Measurements from ENCODE around the gene ZFHX3. TPM values are rescaled to one million over a fixed set of nuclear protein-coding genes. Genes with fewer than 3 reads are reported as not detected.

ZFHX3 gene
- total RNA-seq, 6 experiments from 2014 or later: 7.1 to 9.4 (median 7.7) TPM

DNA sequence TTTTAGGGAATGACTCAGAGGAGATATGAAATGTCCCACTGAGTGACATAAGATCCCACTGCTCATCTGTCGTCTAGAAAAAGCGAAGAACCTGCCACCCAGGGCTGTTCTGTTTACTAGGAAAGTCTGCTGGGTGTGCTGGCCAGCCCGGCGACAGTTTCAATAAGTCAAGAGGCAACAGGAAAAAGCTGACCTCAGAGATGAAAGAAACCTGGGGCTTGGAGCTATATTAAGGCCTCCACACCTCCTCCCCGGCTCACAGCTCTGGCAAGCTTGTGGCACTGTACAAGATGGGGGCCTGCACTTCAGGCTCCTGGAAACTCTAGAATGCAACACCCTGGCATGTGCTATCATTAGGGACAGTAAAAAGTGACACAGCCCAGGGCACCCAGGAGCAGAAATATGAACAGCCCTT lies 10.6 kb downstream of the ZFHX3 start:
- ATAC-seq (peak in 2 of 4 donors; percentile 6 to 19), DNase-seq (no peak)
- Histone ChIP-seq H3K4me1 (peaks cover 0 to 6% (median 3%) of the 10 kb centered on the region in 4 donors), H3K27me3 (no peaks in the 10 kb centered on the region), H3K27ac (no peak overlapping the region), H3K36me3 (no peaks in the 10 kb centered on the region), H3K4me3 (no peak overlapping the region), H3K9me3 (no peaks in the 10 kb centered on the region)
- WGBS (ENCODE audit: insufficient coverage, low coverage, low lambda C conversion rate, missing lambda C conversion rate): 49% methylated on average over 5 of the region's 5 CpGs
- TF ChIP-seq CTCF (IDR thresholded peaks at IDR 0.05): no peak
- TF ChIP-seq POLR2A (IDR thresholded peaks at IDR 0.05): no peak
- intact Hi-C loops (cut with DNase I): loop anchor here in 1 of 2 donors (10.0 kb wide), 1 partner anchor 193 kb away; no protein-coding TSS in a partner anchor

GRCh38 chr16:73036074-73036826 lies 11.7 kb downstream of the ZFHX3 start:
- peaks cover 0 to 6% (median 3%) of the 10 kb centered on the region in 4 donors for H3K4me1 ChIP-seq
- 58% methylated on average over 16 of the region's 19 CpGs for WGBS (ENCODE audit: insufficient coverage, low coverage, low lambda C conversion rate, missing lambda C conversion rate)
- H3K27ac ChIP-seq: no peak overlapping the region
- ATAC-seq: no peak
- DNase-seq: no peak
- no peaks in the 10 kb centered on the region for H3K9me3 ChIP-seq
- no peak for TF ChIP-seq POLR2A (IDR thresholded peaks at IDR 0.05)
- no peak for TF ChIP-seq CTCF (IDR thresholded peaks at IDR 0.05)
- H3K4me3 ChIP-seq: no peak overlapping the region
- intact Hi-C loops (cut with DNase I): loop anchor here in 1 of 2 donors (10.0 kb wide), 1 partner anchor 191 kb away; no protein-coding TSS in a partner anchor
- H3K27me3 ChIP-seq: no peaks in the 10 kb centered on the region
- no peaks in the 10 kb centered on the region for H3K36me3 ChIP-seq

GRCh38 chr16:73034374-73034773 lies 13.6 kb downstream of the ZFHX3 start:
- ATAC-seq: no peak
- no peak for DNase-seq
- Histone ChIP-seq H3K4me1 (peaks cover 0 to 6% (median 3%) of the 10 kb centered on the region in 4 donors), H3K9me3 (no peaks in the 10 kb centered on the region), H3K27me3 (no peaks in the 10 kb centered on the region), H3K36me3 (no peaks in the 10 kb centered on the region), H3K27ac (no peak overlapping the region), H3K4me3 (no peak overlapping the region)
- TF ChIP-seq CTCF (IDR thresholded peaks at IDR 0.05): no peak
- no peak for TF ChIP-seq POLR2A (IDR thresholded peaks at IDR 0.05)
- intact Hi-C loops (cut with DNase I): loop anchor here in 1 of 2 donors (10.0 kb wide), 1 partner anchor 190 kb away; no protein-coding TSS in a partner anchor
- 80% methylated on average over 1 of the region's 4 CpGs for WGBS (ENCODE audit: insufficient coverage, low coverage, low lambda C conversion rate, missing lambda C conversion rate)

- ATAC-seq: peak in 1 of 4 donors; percentile 33
- TF ChIP-seq CTCF (IDR thresholded peaks at IDR 0.05): no peak
- TF ChIP-seq POLR2A (IDR thresholded peaks at IDR 0.05): no peak
- no peaks in the 10 kb centered on the region for H3K36me3 ChIP-seq
- no peaks in the 10 kb centered on the region for H3K27me3 ChIP-seq
- no peak overlapping the region for H3K4me3 ChIP-seq
- WGBS (ENCODE audit: insufficient coverage, low coverage, low lambda C conversion rate, missing lambda C conversion rate): 61% methylated on average over 13 of the region's 20 CpGs
- intact Hi-C loops (cut with DNase I): loop anchor here in 1 of 2 donors (10.0 kb wide), 1 partner anchor 189 kb away; no protein-coding TSS in a partner anchor
- no peak overlapping the region for H3K27ac ChIP-seq
- peaks cover 0 to 7% (median 5%) of the 10 kb centered on the region in 4 donors for H3K4me1 ChIP-seq
- no peaks in the 10 kb centered on the region for H3K9me3 ChIP-seq
- DNase-seq: no peak
These were observed 14.5 kb downstream of the ZFHX3 start for GRCh38 chr16:73033271-73033998.

All from right lobe of liver (tissue), 6 donors.